ENCODE results near the gene SUCO.

GRCh38 chr1:172561252-172561651 lies 28.3 kb downstream of the SUCO start:
- TF ChIP-seq, protein P1, sequence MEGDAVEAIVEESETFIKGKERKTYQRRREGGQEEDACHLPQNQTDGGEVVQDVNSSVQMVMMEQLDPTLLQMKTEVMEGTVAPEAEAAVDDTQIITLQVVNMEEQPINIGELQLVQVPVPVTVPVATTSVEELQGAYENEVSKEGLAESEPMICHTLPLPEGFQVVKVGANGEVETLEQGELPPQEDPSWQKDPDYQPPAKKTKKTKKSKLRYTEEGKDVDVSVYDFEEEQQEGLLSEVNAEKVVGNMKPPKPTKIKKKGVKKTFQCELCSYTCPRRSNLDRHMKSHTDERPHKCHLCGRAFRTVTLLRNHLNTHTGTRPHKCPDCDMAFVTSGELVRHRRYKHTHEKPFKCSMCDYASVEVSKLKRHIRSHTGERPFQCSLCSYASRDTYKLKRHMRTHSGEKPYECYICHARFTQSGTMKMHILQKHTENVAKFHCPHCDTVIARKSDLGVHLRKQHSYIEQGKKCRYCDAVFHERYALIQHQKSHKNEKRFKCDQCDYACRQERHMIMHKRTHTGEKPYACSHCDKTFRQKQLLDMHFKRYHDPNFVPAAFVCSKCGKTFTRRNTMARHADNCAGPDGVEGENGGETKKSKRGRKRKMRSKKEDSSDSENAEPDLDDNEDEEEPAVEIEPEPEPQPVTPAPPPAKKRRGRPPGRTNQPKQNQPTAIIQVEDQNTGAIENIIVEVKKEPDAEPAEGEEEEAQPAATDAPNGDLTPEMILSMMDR (IDR thresholded peaks at IDR 0.05; ENCODE audit: extremely low read depth in 1 of 2, insufficient read depth in 1 of 2, low read depth in 1 of 2, low read length in 2 of 2), result no peak
- TF ChIP-seq POLR2A (IDR thresholded peaks at IDR 0.05; ENCODE audit: low read depth, low read length) (no peak), MAX (IDR thresholded peaks at IDR 0.05; ENCODE audit: insufficient read depth, insufficient read length) (no peak), MYC (IDR thresholded peaks at IDR 0.05; ENCODE audit: low read depth, low read length) (no peak), POLR2AphosphoS5 (IDR thresholded peaks at IDR 0.05; ENCODE audit: insufficient read depth, low read depth, low read length) (no peak)
